Lower leg skin (tissue), 4 donors: Measurements from ENCODE around the gene KRTAP3-3. TPM values are rescaled to one million over a fixed set of nuclear protein-coding genes. Genes with fewer than 3 reads are reported as not detected.

Experiments used
- DNase-seq, 2 donors: peaks; one replicate each; pipeline ENCODE4 v3.0.0-alpha.2; 2019; ENCODE audit warnings: low spot score in 2 of 2
- H3K4me3 ChIP-seq: fragments of 200-600 bp; sonication (generic); 2 replicates; pipeline ENCODE4 v1.5.1; 2017; ENCODE audit warnings: mild to moderate bottlenecking, low read depth; ENCODE audit not compliant: poor library complexity, severe bottlenecking
- POLR2A ChIP-seq, 2 donors: fragments of 450-650 bp; IDR thresholded peaks; one replicate each; pipeline ENCODE4 v1.6.1; 2016 to 2017; ENCODE audit warnings: antibody characterized with exemption in 2 of 2, mild to moderate bottlenecking in 1 of 2, moderate library complexity in 1 of 2
- WGBS, 2 donors: methylation state at CpG; one replicate each; pipeline ENCODE4 v1.1.5; 2018; 5-methylcytosine and 5-hydroxymethylcytosine counted together
- intact Hi-C: fragments of 100-400 bp; cut with DNase I; formaldehyde crosslinking; loops from one replicate; pipeline ENCODE4 v1.15.0; 2023; ENCODE audit warnings: low total_unique reads
- total RNA-seq, 4 donors: library from RNA; depleted of rRNA; stranded (reverse); fragments of >200 nt; gene quantifications; one replicate each; pipeline ENCODE4 v1.1.0, GENCODE V29; 2016
- TF ChIP-seq, protein P1 (sequence below), 3 donors: fragments of 450-650 bp; IDR thresholded peaks; one replicate each; pipeline ENCODE4 v1.5.1; 2016; ENCODE audit warnings: antibody characterized with exemption in 3 of 3, mild to moderate bottlenecking in 3 of 3, moderate library complexity in 2 of 3

The KRTAP3-3 gene
- total RNA-seq, 4 donors from 2014 or later = 11.6 TPM; not detected in 3

DNA sequence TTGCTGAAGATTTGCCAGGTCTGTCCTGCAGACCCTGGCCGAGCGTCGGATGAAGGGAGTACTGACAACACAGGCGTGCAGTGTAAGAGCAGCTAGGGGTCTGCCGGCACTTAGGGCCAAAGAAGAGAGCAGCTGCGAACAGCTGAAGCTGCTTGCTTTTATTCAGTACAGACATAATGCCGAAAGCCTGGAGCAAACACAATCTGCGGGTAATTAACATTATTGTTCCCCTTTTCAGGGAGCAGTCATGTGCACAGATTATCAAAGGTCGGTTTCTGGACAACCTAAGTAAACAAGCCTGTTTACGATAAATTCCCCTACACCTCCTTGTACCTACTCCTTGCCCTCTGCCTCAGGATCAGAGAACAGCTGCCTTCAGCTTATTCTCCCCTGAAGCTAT is 44.5 kb downstream of the KRTAP3-3 start:
- intact Hi-C loops = no loop called here
- TF ChIP-seq, protein P1, sequence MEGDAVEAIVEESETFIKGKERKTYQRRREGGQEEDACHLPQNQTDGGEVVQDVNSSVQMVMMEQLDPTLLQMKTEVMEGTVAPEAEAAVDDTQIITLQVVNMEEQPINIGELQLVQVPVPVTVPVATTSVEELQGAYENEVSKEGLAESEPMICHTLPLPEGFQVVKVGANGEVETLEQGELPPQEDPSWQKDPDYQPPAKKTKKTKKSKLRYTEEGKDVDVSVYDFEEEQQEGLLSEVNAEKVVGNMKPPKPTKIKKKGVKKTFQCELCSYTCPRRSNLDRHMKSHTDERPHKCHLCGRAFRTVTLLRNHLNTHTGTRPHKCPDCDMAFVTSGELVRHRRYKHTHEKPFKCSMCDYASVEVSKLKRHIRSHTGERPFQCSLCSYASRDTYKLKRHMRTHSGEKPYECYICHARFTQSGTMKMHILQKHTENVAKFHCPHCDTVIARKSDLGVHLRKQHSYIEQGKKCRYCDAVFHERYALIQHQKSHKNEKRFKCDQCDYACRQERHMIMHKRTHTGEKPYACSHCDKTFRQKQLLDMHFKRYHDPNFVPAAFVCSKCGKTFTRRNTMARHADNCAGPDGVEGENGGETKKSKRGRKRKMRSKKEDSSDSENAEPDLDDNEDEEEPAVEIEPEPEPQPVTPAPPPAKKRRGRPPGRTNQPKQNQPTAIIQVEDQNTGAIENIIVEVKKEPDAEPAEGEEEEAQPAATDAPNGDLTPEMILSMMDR (IDR thresholded peaks at IDR 0.05) = no peak
- TF ChIP-seq POLR2A (IDR thresholded peaks at IDR 0.05) = no peak
- 57% methylated on average over 10 of the region's 10 CpGs for WGBS, 2 donors
- no peak overlapping the region for H3K4me3 ChIP-seq
- no peak for DNase-seq

DNA sequence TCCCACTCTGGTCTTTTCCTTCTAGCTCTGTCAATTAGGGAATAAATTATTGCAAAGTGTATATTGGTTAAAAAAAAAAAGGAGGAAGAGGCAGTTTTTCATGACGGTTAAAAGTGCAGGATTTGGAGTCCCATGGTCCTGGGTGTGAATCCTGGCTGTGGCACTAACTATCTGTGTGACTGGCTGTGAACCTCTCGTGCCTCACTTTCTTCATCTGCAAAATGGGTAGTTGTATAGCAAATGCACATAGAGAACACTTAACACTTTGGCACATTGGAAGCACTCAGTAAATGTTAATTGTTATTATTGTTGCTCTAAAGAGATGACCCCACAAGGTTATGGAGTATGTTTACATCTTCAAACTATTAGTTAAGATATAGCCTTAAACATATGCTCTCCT is 46.0 kb downstream of the KRTAP3-3 start:
- WGBS, 2 donors = 77 to 79% methylated on average over 2 of the region's 2 CpGs
- intact Hi-C loops = no loop called here
- TF ChIP-seq POLR2A (IDR thresholded peaks at IDR 0.05) = no peak
- TF ChIP-seq, protein P1 (IDR thresholded peaks at IDR 0.05) = no peak
- DNase-seq = no peak
- no peak overlapping the region for H3K4me3 ChIP-seq

DNA sequence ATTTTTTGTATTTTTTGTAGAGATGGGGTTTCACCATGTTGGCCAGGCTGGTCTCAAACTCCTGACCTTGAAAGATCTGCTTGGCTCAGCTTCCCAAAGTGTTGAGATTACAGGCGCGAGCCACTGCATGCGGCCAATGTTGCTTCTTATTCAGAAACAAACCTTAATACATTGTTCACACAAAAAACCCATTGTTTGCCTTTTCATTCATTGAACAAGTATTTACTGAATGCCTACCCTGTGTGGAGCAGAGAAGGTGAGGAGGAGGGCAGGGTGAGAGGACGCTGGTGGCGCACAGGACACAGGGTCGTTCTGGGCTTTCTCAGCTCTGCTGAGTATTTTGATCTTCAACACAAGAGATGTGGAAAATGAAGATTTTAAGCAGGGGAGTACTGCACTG is 48.5 kb downstream of the KRTAP3-3 start:
- no peak overlapping the region for H3K4me3 ChIP-seq
- 73 to 91% methylated on average over 6 of the region's 6 CpGs for WGBS, 2 donors
- intact Hi-C loops = no loop called here
- TF ChIP-seq POLR2A (IDR thresholded peaks at IDR 0.05) = no peak
- TF ChIP-seq, protein P1 (IDR thresholded peaks at IDR 0.05) = no peak
- no peak for DNase-seq

DNA sequence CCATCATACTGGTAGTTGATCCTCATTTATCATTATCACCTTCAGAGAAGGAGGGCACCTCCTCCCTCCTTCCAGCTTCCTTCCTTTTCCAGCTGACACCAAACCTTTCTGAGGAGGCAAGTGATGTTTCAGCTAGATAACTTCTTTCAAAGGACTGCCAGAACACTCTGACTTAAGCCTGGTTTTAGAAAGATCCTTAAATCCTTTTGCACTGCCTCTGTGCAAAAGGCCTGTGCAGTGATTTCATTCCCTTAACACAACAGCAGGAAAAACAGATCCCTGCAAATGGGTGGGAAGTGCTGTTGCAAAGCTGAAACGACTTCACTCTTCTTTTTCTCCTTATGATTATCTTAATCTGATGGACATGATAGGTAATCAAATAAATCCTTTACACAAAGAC is 49.4 kb downstream of the KRTAP3-3 start:
- WGBS, 2 donors = 41 to 51% methylated on average over 1 of the region's 1 CpG
- H3K4me3 ChIP-seq = no peak overlapping the region
- TF ChIP-seq, protein P1 (IDR thresholded peaks at IDR 0.05) = no peak
- TF ChIP-seq POLR2A (IDR thresholded peaks at IDR 0.05) = no peak
- no peak for DNase-seq
- intact Hi-C loops = no loop called here

Other genes starting within 250 kb of the KRTAP3-3 start
- 100 to 1,000 TPM in 1 of 4 donors, under 1 TPM in 1, not detected in 2; 0.59 to 111 TPM for gene KRT25, start 238.8 kb downstream of the KRTAP3-3 start, total RNA-seq
- gene KRT26, start 222.0 kb downstream of the KRTAP3-3 start, total RNA-seq = 1 to 10 TPM in 1 of 4 donors, not detected in 3; 9.2 TPM
- gene KRT27, start 211.6 kb downstream of the KRTAP3-3 start, total RNA-seq = 10 to 100 TPM in 1 of 4 donors, 1 to 10 TPM in 1, under 1 TPM in 1, not detected in 1; 0.52 to 69.8 (median 1.3) TPM
- 1 to 10 TPM in 1 of 4 donors, not detected in 3; 6.0 TPM for gene KRT28, start 194.2 kb downstream of the KRTAP3-3 start, total RNA-seq
- gene KRT10, start 171.6 kb downstream of the KRTAP3-3 start, total RNA-seq = 1,000 to 10,000 TPM; 4,878 to 8,317 (median 6,442) TPM
- gene KRT12, start 126.9 kb downstream of the KRTAP3-3 start, total RNA-seq = not detected
- under 1 TPM in 1 of 4 donors, not detected in 3; 0.12 TPM for gene KRT20, start 108.9 kb downstream of the KRTAP3-3 start, total RNA-seq
- 100 to 1,000 TPM; 302 to 577 (median 454) TPM for gene KRT23, start 56.5 kb downstream of the KRTAP3-3 start, total RNA-seq
- 1 to 10 TPM in 1 of 4 donors, under 1 TPM in 1, not detected in 2; 0.51 to 8.8 TPM for gene KRT39, start 27.2 kb downstream of the KRTAP3-3 start, total RNA-seq
- 10 to 100 TPM in 1 of 4 donors, not detected in 3; 12.3 TPM for gene KRT40, start 9.8 kb downstream of the KRTAP3-3 start, total RNA-seq
- gene KRTAP3-2, start 5.7 kb upstream of the KRTAP3-3 start, total RNA-seq = 10 to 100 TPM in 1 of 4 donors, not detected in 3; 84.1 TPM
- gene KRTAP3-1, start 15.0 kb upstream of the KRTAP3-3 start, total RNA-seq = 10 to 100 TPM in 1 of 4 donors, 1 to 10 TPM in 1, not detected in 2; 4.0 to 83.2 TPM
- 100 to 1,000 TPM in 1 of 4 donors, 10 to 100 TPM in 1, under 1 TPM in 1, not detected in 1; 0.22 to 168 (median 10.9) TPM for gene KRTAP1-5, start 33.0 kb upstream of the KRTAP3-3 start, total RNA-seq
- gene KRTAP1-4, start 36.0 kb upstream of the KRTAP3-3 start, total RNA-seq = 1 to 10 TPM in 1 of 4 donors, not detected in 3; 4.2 TPM
- gene KRTAP1-3, start 40.7 kb upstream of the KRTAP3-3 start, total RNA-seq = 100 to 1,000 TPM in 1 of 4 donors, 1 to 10 TPM in 1, not detected in 2; 1.6 to 107 TPM
- 100 to 1,000 TPM in 1 of 4 donors, 1 to 10 TPM in 1, under 1 TPM in 1, not detected in 1; 0.32 to 195 (median 5.1) TPM for gene KRTAP1-1, start 47.3 kb upstream of the KRTAP3-3 start, total RNA-seq
- 10 to 100 TPM in 1 of 4 donors, 1 to 10 TPM in 1, not detected in 2; 7.0 to 83.9 TPM for gene KRTAP2-1, start 53.2 kb upstream of the KRTAP3-3 start, total RNA-seq
- gene KRTAP2-2, start 61.1 kb upstream of the KRTAP3-3 start, total RNA-seq = 10 to 100 TPM in 1 of 4 donors, 1 to 10 TPM in 1, not detected in 2; 3.6 to 58.7 TPM
- gene KRTAP2-3, start 66.0 kb upstream of the KRTAP3-3 start, total RNA-seq = 10 to 100 TPM in 1 of 4 donors, 1 to 10 TPM in 1, not detected in 2; 3.9 to 12.8 TPM
- 10 to 100 TPM in 1 of 4 donors, not detected in 3; 61.4 TPM for gene KRTAP2-4, start 71.7 kb upstream of the KRTAP3-3 start, total RNA-seq
- 10 to 100 TPM in 1 of 4 donors, 1 to 10 TPM in 1, under 1 TPM in 1, not detected in 1; 0.54 to 73.1 (median 2.4) TPM for gene KRTAP4-7, start 90.0 kb upstream of the KRTAP3-3 start, total RNA-seq
- gene KRTAP4-8, start 104.0 kb upstream of the KRTAP3-3 start, total RNA-seq = 10 to 100 TPM in 1 of 4 donors, not detected in 3; 27.3 TPM
- gene KRTAP4-16, start 108.0 kb upstream of the KRTAP3-3 start, total RNA-seq = not detected
- gene KRTAP4-9, start 111.2 kb upstream of the KRTAP3-3 start, total RNA-seq = 10 to 100 TPM in 1 of 4 donors, 1 to 10 TPM in 1, under 1 TPM in 1, not detected in 1; 0.44 to 73.5 (median 2.6) TPM
- gene KRTAP4-11, start 124.2 kb upstream of the KRTAP3-3 start, total RNA-seq = 10 to 100 TPM in 1 of 4 donors, under 1 TPM in 1, not detected in 2; 0.89 to 20.6 TPM
- 10 to 100 TPM in 1 of 4 donors, not detected in 3; 57.0 TPM for gene KRTAP4-12, start 130.0 kb upstream of the KRTAP3-3 start, total RNA-seq
- 10 to 100 TPM in 1 of 4 donors, under 1 TPM in 1, not detected in 2; 0.25 to 54.3 TPM for gene KRTAP4-6, start 146.4 kb upstream of the KRTAP3-3 start, total RNA-seq
- 10 to 100 TPM in 1 of 4 donors, under 1 TPM in 1, not detected in 2; 0.34 to 14.9 TPM for gene KRTAP4-5, start 155.7 kb upstream of the KRTAP3-3 start, total RNA-seq
- 100 to 1,000 TPM in 1 of 4 donors, under 1 TPM in 1, not detected in 2; 0.84 to 102 TPM for gene KRTAP4-4, start 166.6 kb upstream of the KRTAP3-3 start, total RNA-seq
- 10 to 100 TPM in 1 of 4 donors, 1 to 10 TPM in 1, not detected in 2; 1.2 to 54.0 TPM for gene KRTAP4-3, start 174.1 kb upstream of the KRTAP3-3 start, total RNA-seq
- 10 to 100 TPM in 1 of 4 donors, 1 to 10 TPM in 1, not detected in 2; 5.0 to 75.4 TPM for gene KRTAP4-2, start 184.1 kb upstream of the KRTAP3-3 start, total RNA-seq
- 10 to 100 TPM in 1 of 4 donors, 1 to 10 TPM in 1, not detected in 2; 2.1 to 66.2 TPM for gene KRTAP4-1, start 190.7 kb upstream of the KRTAP3-3 start, total RNA-seq
- under 1 TPM in 1 of 4 donors, not detected in 3; 0.91 TPM for gene KRTAP9-1, start 195.7 kb upstream of the KRTAP3-3 start, total RNA-seq
- gene KRTAP9-2, start 232.5 kb upstream of the KRTAP3-3 start, total RNA-seq = 100 to 1,000 TPM in 1 of 4 donors, 10 to 100 TPM in 1, not detected in 2; 18.1 to 183 TPM
- 100 to 1,000 TPM in 1 of 4 donors, 1 to 10 TPM in 1, under 1 TPM in 1, not detected in 1; 0.27 to 218 (median 8.7) TPM for gene KRTAP9-3, start 238.3 kb upstream of the KRTAP3-3 start, total RNA-seq
- 100 to 1,000 TPM in 1 of 4 donors, under 1 TPM in 2, not detected in 1; 0.47 to 120 (median 0.97) TPM for gene KRTAP9-8, start 243.8 kb upstream of the KRTAP3-3 start, total RNA-seq